SK-N-SH treated with all-trans-retinoic acid at 6 μM for 48 hours (cell line): Measurements from ENCODE around the gene RMDN2.

ENCODE experiments used
- ARNTL ChIP-seq: fragments of 450-650 bp; formaldehyde crosslinking; IDR thresholded peaks from 2 replicates; pipeline ENCODE4 v1.5.0; 2020; ENCODE audit warnings: low read depth, mild to moderate bottlenecking, moderate library complexity, borderline replicate concordance
- TF ChIP-seq, protein P1 (sequence below): fragments of 250-450 bp; sonication (Bioruptor Pico); IDR thresholded peaks from 2 replicates; pipeline ENCODE4 v1.8.0; 2020; ENCODE audit warnings: mild to moderate bottlenecking, moderate library complexity, borderline replicate concordance

DNA sequence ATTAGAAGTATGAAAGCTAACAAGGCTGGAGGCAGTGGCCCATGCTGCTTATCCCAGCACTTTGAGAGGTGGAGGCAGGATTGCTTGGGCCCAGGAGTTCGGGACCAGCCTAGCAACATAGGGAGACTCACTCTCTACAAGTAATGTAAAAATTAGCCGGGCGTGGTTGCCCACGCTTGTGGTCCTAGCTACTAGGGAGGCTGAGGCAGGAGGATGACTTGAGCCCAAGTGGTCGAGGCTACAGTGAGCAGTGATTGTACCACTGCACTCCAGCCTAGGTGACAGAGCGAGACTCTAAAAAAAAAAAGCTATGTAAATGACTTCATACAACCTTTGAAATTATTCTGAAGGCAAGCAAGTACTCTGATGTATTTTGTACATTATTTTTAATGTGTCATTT, 1.5 kb downstream of the RMDN2 start:
- no peak for TF ChIP-seq ARNTL (CRISPR knock-in tag)
- TF ChIP-seq, protein P1, sequence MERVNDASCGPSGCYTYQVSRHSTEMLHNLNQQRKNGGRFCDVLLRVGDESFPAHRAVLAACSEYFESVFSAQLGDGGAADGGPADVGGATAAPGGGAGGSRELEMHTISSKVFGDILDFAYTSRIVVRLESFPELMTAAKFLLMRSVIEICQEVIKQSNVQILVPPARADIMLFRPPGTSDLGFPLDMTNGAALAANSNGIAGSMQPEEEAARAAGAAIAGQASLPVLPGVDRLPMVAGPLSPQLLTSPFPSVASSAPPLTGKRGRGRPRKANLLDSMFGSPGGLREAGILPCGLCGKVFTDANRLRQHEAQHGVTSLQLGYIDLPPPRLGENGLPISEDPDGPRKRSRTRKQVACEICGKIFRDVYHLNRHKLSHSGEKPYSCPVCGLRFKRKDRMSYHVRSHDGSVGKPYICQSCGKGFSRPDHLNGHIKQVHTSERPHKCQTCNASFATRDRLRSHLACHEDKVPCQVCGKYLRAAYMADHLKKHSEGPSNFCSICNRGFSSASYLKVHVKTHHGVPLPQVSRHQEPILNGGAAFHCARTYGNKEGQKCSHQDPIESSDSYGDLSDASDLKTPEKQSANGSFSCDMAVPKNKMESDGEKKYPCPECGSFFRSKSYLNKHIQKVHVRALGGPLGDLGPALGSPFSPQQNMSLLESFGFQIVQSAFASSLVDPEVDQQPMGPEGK: no peak
